Nephron progenitor cell (in vitro differentiated cells): ENCODE results near the gene GABPB1.

ENCODE experiments used
- DNase-seq: peaks from one replicate; pipeline ENCODE4 v3.0.0; 2021
- H3K27ac Mint-ChIP-seq: 2 replicates; pipeline ENCODE4 v1.8.0; 2021; ENCODE audit warnings: mild to moderate bottlenecking, moderate library complexity, mixed read lengths
- H3K27me3 Mint-ChIP-seq: 2 replicates; pipeline ENCODE4 v1.8.0; 2021; ENCODE audit warnings: mild to moderate bottlenecking, low read depth, mixed read lengths; ENCODE audit not compliant: poor library complexity
- H3K36me3 Mint-ChIP-seq: 2 replicates; pipeline ENCODE4 v1.8.0; 2021; ENCODE audit warnings: low read depth, mixed read lengths
- H3K4me1 Mint-ChIP-seq: 2 replicates; pipeline ENCODE4 v1.8.0; 2021; ENCODE audit warnings: mixed read lengths
- H3K4me3 Mint-ChIP-seq: 2 replicates; pipeline ENCODE4 v1.8.0; 2021; ENCODE audit warnings: mild to moderate bottlenecking, moderate library complexity, mixed read lengths
- H3K9me3 Mint-ChIP-seq: 2 replicates; pipeline ENCODE4 v1.8.0; 2021; ENCODE audit warnings: mild to moderate bottlenecking, moderate library complexity, mixed read lengths
- CTCF ChIP-seq: fragments of 200-600 bp; sonication (generic); IDR thresholded peaks from 2 replicates; pipeline ENCODE4 v1.5.0; 2021; ENCODE audit warnings: antibody characterized with exemption

GABPB1 gene

GRCh38 chr15:50361756-50362155, 6.8 kb upstream of the GABPB1 start:
- Mint-ChIP-seq H3K27me3 (no peaks in the 10 kb centered on the region), H3K9me3 (no peaks in the 10 kb centered on the region), H3K4me3 (no peak overlapping the region), H3K4me1 (peaks cover 11% of the 10 kb centered on the region), H3K36me3 (peaks cover 68% of the 10 kb centered on the region), H3K27ac (no peak overlapping the region)
- TF ChIP-seq CTCF, result no peak
- DNase-seq, result no peak

- Mint-ChIP-seq H3K4me1 (peaks cover 22% of the 10 kb centered on the region), H3K9me3 (no peaks in the 10 kb centered on the region), H3K36me3 (peaks cover 65% of the 10 kb centered on the region), H3K27me3 (no peaks in the 10 kb centered on the region), H3K27ac (no peak overlapping the region), H3K4me3 (no peak overlapping the region)
- DNase-seq, result no peak
- TF ChIP-seq CTCF, result no peak
Measured at GRCh38 chr15:50358845-50359244, 3.8 kb upstream of the GABPB1 start.

GRCh38 chr15:50355980-50356379, 982 bp upstream of the GABPB1 start:
- H3K9me3 Mint-ChIP-seq, result no peaks in the 10 kb centered on the region
- no peak for DNase-seq
- peaks cover 49% of the 10 kb centered on the region for H3K36me3 Mint-ChIP-seq
- peaks cover 45% of the 10 kb centered on the region for H3K4me1 Mint-ChIP-seq
- peak overlapping the region; percentile 97 for H3K4me3 Mint-ChIP-seq
- no peaks in the 10 kb centered on the region for H3K27me3 Mint-ChIP-seq
- peak overlapping the region; percentile 100 for H3K27ac Mint-ChIP-seq
- TF ChIP-seq CTCF, result no peak

- Mint-ChIP-seq H3K27me3 (no peaks in the 10 kb centered on the region), H3K4me1 (peaks cover 50% of the 10 kb centered on the region), H3K9me3 (no peaks in the 10 kb centered on the region), H3K27ac (peak overlapping the region; percentile 100), H3K36me3 (peaks cover 45% of the 10 kb centered on the region), H3K4me3 (peak overlapping the region; percentile 97)
- no peak for DNase-seq
- no peak for TF ChIP-seq CTCF
Measured at GRCh38 chr15:50355619-50355905, 564 bp upstream of the GABPB1 start.

- Mint-ChIP-seq H3K4me3 (peak overlapping the region; percentile 97), H3K27ac (peak overlapping the region; percentile 100), H3K27me3 (no peaks in the 10 kb centered on the region), H3K4me1 (peaks cover 60% of the 10 kb centered on the region), H3K9me3 (no peaks in the 10 kb centered on the region), H3K36me3 (peaks cover 37% of the 10 kb centered on the region)
- TF ChIP-seq CTCF, result no peak
- peak; percentile 65 for DNase-seq
Measured at GRCh38 chr15:50353975-50354837, 792 bp downstream of the GABPB1 start.
